ENCODE results near the gene XYLT1.

- no peak for TF ChIP-seq CTCF (IDR thresholded peaks at IDR 0.05)
- no peak for TF ChIP-seq POLR2A (IDR thresholded peaks at IDR 0.05)
Observed at GRCh38 chr16:17224350-17224749, 246.4 kb downstream of the XYLT1 start.

Data from esophagus squamous epithelium (tissue), 4 donors.